Keratinocyte (primary cell): Measurements from ENCODE around the gene SESN3. TPM values are rescaled to one million over a fixed set of nuclear protein-coding genes. Genes with fewer than 3 reads are reported as not detected.

Experiments used
- DNase-seq: peaks from one replicate; pipeline ENCODE4 v3.0.0-alpha.2; 2011; ENCODE audit warnings: low read depth, missing footprints, low spot score
- FAIRE-seq: peaks from 2 replicates; lab custom pipeline; 2011; peaks lifted over from hg19 to GRCh38; lab: Jason Lieb, UNC
- H2AFZ ChIP-seq: 2 replicates; pipeline ENCODE4 v1.6.0; 2012; ENCODE audit warnings: low read length, control low read depth, inconsistent platforms; ENCODE audit not compliant: control insufficient read depth
- H3K27ac ChIP-seq: 2 replicates; pipeline ENCODE4 v1.5.1; 2011; ENCODE audit warnings: low read length; ENCODE audit not compliant: control insufficient read depth, insufficient read depth
- H3K27me3 ChIP-seq: 3 replicates; pipeline ENCODE4 v1.6.0; 2011; ENCODE audit warnings: low read length; ENCODE audit not compliant: control insufficient read depth, insufficient read depth; ENCODE audit errors: extremely low read depth
- H3K36me3 ChIP-seq, 2 experiments: 2 replicates in 1 of 2; 3 replicates in 1 of 2; pipeline ENCODE4 v1.5.1; 2011; ENCODE audit warnings: low read length in 2 of 2, mild to moderate bottlenecking in 1 of 2; ENCODE audit not compliant: control insufficient read depth in 2 of 2, insufficient read depth in 2 of 2; ENCODE audit errors: extremely low read depth in 1 of 2
- H3K4me1 ChIP-seq: 3 replicates; pipeline ENCODE4 v1.5.1; 2011; ENCODE audit warnings: low read length; ENCODE audit not compliant: control insufficient read depth, insufficient read depth; ENCODE audit errors: extremely low read depth
- H3K4me2 ChIP-seq: 3 replicates; pipeline ENCODE4 v1.6.0; 2011; ENCODE audit warnings: low read depth, low read length; ENCODE audit not compliant: control insufficient read depth, insufficient read depth; ENCODE audit errors: extremely low read depth
- H3K4me3 ChIP-seq, 3 experiments: fragments of 200-600 bp in 1 of 3; sonication (generic) in 1 of 3; 2 replicates in 2 of 3; 3 replicates in 1 of 3; pipeline ENCODE4 v1.5.1; 2011 to 2016; ENCODE audit warnings: low read length in 3 of 3, mild to moderate bottlenecking in 3 of 3, control low read depth in 2 of 3, inconsistent platforms in 1 of 3, low read depth in 1 of 3, mixed read lengths in 1 of 3, mixed run types in 1 of 3, moderate library complexity in 1 of 3; ENCODE audit not compliant: control insufficient read depth in 2 of 3, insufficient read depth in 2 of 3; ENCODE audit errors: extremely low read depth in 1 of 3
- H3K79me2 ChIP-seq: 2 replicates; pipeline ENCODE4 v1.6.0; 2012; ENCODE audit warnings: low read length; ENCODE audit not compliant: control insufficient read depth, insufficient read depth
- H3K9ac ChIP-seq: 3 replicates; pipeline ENCODE4 v1.6.0; 2011; ENCODE audit warnings: low read length; ENCODE audit not compliant: control insufficient read depth, insufficient read depth; ENCODE audit errors: extremely low read depth
- H3K9me1 ChIP-seq: 3 replicates; pipeline ENCODE4 v1.6.0; 2011; ENCODE audit warnings: low read length; ENCODE audit not compliant: control insufficient read depth, insufficient read depth; ENCODE audit errors: extremely low read depth
- H3K9me3 ChIP-seq: 2 replicates; pipeline ENCODE4 v1.5.1; 2012; ENCODE audit warnings: low read depth, low read length; ENCODE audit not compliant: control insufficient read depth
- H4K20me1 ChIP-seq: 3 replicates; pipeline ENCODE4 v1.6.0; 2011; ENCODE audit warnings: low read length; ENCODE audit not compliant: control insufficient read depth, insufficient read depth; ENCODE audit errors: extremely low read depth
- CTCF ChIP-seq, 3 experiments: IDR thresholded peaks in 1 of 3; conservative IDR thresholded peaks in 1 of 3; optimal IDR thresholded peaks in 1 of 3; 2 replicates in 2 of 3; 3 replicates in 1 of 3; pipeline versions ENCODE3 to v1.5.1; 2011; ENCODE audit warnings: low read length in 3 of 3, mild to moderate bottlenecking in 3 of 3, moderate library complexity in 2 of 3, control low read depth in 1 of 3, inconsistent platforms in 1 of 3; ENCODE audit not compliant: insufficient read depth in 2 of 3; ENCODE audit errors: extremely low read depth in 1 of 3
- EZH2 ChIP-seq: IDR thresholded peaks from one replicate; pipeline ENCODE4 v1.6.1; 2012; ENCODE audit warnings: inconsistent platforms, mild to moderate bottlenecking, low read length, moderate library complexity
- dilution Hi-C: fragments of 300-500 bp; cut with MboI; formaldehyde crosslinking; loops from one replicate; pipeline ENCODE4 v1.7.0; 2020; ENCODE audit warnings: low sequenced_read_pairs; ENCODE audit not compliant: extremely low pct_ligation_motif_present
- polyA plus RNA-seq, 5 experiments: library from polyadenylated mRNA; depleted of rRNA in 3 of 5; stranded (reverse) in 3 of 5; stranded (forward) in 1 of 5; unstranded in 1 of 5; fragments of >200 nt; gene quantifications; 1 replicate in 1 of 5; 2 replicates in 3 of 5; 3 replicates in 1 of 5; pipeline versions ENCODE4 v1.2.1 to v1.2.3, GENCODE V29; 2011 to 2012; ENCODE audit warnings: missing spikeins in 2 of 5, low read depth in 1 of 5, low replicate concordance in 1 of 5

SESN3 gene
- polyA plus RNA-seq, 1 donor (not counting 4 experiments of a cell fraction or from before 2014, with no cell fraction given), result 35.2 TPM

GRCh38 chr11:95248666-95249467 lies 17.9 kb upstream of the SESN3 start:
- Histone ChIP-seq H3K4me3 (no peak overlapping the region), H3K4me1 (peaks cover 19% of the 10 kb centered on the region), H3K9me3 (no peaks in the 10 kb centered on the region), H3K9ac (no peak overlapping the region), H3K27me3 (no peaks in the 10 kb centered on the region), H3K9me1 (no peaks in the 10 kb centered on the region), H3K79me2 (no peaks in the 10 kb centered on the region), H3K4me2 (no peak overlapping the region), H3K36me3 (no peaks in the 10 kb centered on the region), H3K27ac (no peak overlapping the region), H2AFZ (no peak overlapping the region), H4K20me1 (no peaks in the 10 kb centered on the region)
- dilution Hi-C loops, result no loop called here
- DNase-seq (no peak), FAIRE-seq (no peak)
- no peak for TF ChIP-seq EZH2
- TF ChIP-seq CTCF (optimal IDR thresholded peaks at IDR 0.05 in 1 of 3, IDR thresholded peaks at IDR 0.05 in 1 of 3, conservative IDR thresholded peaks at IDR 0.05 in 1 of 3; ENCODE audit: extremely low read depth in 1 of 3, insufficient read depth in 2 of 3, low read length in 3 of 3), result no peak

- FAIRE-seq, result no peak
- dilution Hi-C loops, result no loop called here
These were observed 16.9 kb upstream of the SESN3 start for GRCh38 chr11:95247883-95248282.

More at GRCh38 chr11:95247883-95248282, 16.9 kb upstream of the SESN3 start:
- H3K36me3 ChIP-seq, result no peaks in the 10 kb centered on the region
- TF ChIP-seq CTCF (optimal IDR thresholded peaks at IDR 0.05 in 1 of 3, IDR thresholded peaks at IDR 0.05 in 1 of 3, conservative IDR thresholded peaks at IDR 0.05 in 1 of 3; ENCODE audit: extremely low read depth in 1 of 3, insufficient read depth in 2 of 3, low read length in 3 of 3) (no peak), EZH2 (no peak)
- no peaks in the 10 kb centered on the region for H3K9me3 ChIP-seq
- H3K79me2 ChIP-seq, result no peaks in the 10 kb centered on the region
- H3K27ac ChIP-seq, result no peak overlapping the region
- no peak overlapping the region for H3K9ac ChIP-seq
- H2AFZ ChIP-seq, result no peak overlapping the region
- peaks cover 18% of the 10 kb centered on the region for H3K4me1 ChIP-seq
- no peak overlapping the region for H3K4me2 ChIP-seq
- H3K4me3 ChIP-seq, result no peak overlapping the region
- no peaks in the 10 kb centered on the region for H3K27me3 ChIP-seq
- H3K9me1 ChIP-seq, result no peaks in the 10 kb centered on the region
- no peak for DNase-seq
- H4K20me1 ChIP-seq, result no peaks in the 10 kb centered on the region
